Upper lobe of left lung (tissue), 6 donors: Measurements from ENCODE around the gene WRNIP1. TPM values are rescaled to one million over a fixed set of nuclear protein-coding genes. Genes with fewer than 3 reads are reported as not detected.
"Not testable (repeated sequence)": the region's sequence is repeated elsewhere in the genome, so short reads cannot be mapped to it uniquely, and the experiment has no call there.

Experiments
- ATAC-seq, 2 donors: fragments of 200-7000 bp; cut with Tn5 transposase; one replicate each; pipeline ENCODE4 v1.9.1; 2022; ENCODE audit warnings: mild to moderate bottlenecking in 2 of 2, moderate library complexity in 2 of 2; ENCODE audit not compliant: low FRiP score in 2 of 2
- DNase-seq, 2 donors: peaks; one replicate each; pipeline ENCODE4 v3.0.0-alpha.2; 2019 to 2020
- H3K27ac ChIP-seq, 4 donors: fragments of 200-600 bp; sonication (generic); one replicate each; pipeline ENCODE4 v1.5.1; 2016 to 2019
- H3K27me3 ChIP-seq, 4 donors: fragments of 200-600 bp; sonication (generic); one replicate each; pipeline ENCODE4 v1.5.1; 2017 to 2019
- H3K36me3 ChIP-seq, 4 donors: fragments of 200-600 bp; sonication (generic); one replicate each; pipeline ENCODE4 v1.5.1; 2016 to 2019
- H3K4me1 ChIP-seq, 4 donors: fragments of 200-600 bp; sonication (generic); one replicate each; pipeline ENCODE4 v1.5.1; 2018 to 2019
- H3K4me3 ChIP-seq, 4 donors: fragments of 200-600 bp; sonication (generic); one replicate each; pipeline ENCODE4 v1.5.1; 2017 to 2019; ENCODE audit warnings: mild to moderate bottlenecking in 2 of 4, moderate library complexity in 1 of 4
- H3K9me3 ChIP-seq, 4 donors: fragments of 200-600 bp; sonication (generic); one replicate each; pipeline ENCODE4 v1.5.1; 2018 to 2019
- EP300 ChIP-seq, 4 donors: sonication (generic); formaldehyde crosslinking; IDR thresholded peaks; one replicate each; pipeline ENCODE4 v1.5.1; 2017; ENCODE audit warnings: antibody characterized with exemption in 4 of 4, control low read depth in 2 of 4
- POLR2A ChIP-seq, 4 donors: fragments of 450-650 bp; IDR thresholded peaks; one replicate each; pipeline ENCODE4 v1.5.1; 2016 to 2017; ENCODE audit warnings: antibody characterized with exemption in 4 of 4, mild to moderate bottlenecking in 2 of 4
- POLR2AphosphoS5 ChIP-seq, 2 donors: sonication (generic); formaldehyde crosslinking; IDR thresholded peaks; one replicate each; pipeline ENCODE4 v1.5.1; 2017; ENCODE audit warnings: antibody characterized with exemption in 2 of 2
- WGBS, 2 donors: methylation state at CpG; one replicate each; pipeline ENCODE4 v1.1.5; 2017 to 2018; 5-methylcytosine and 5-hydroxymethylcytosine counted together
- total RNA-seq, 6 donors: library from RNA; depleted of rRNA in 4 of 6; stranded (reverse); fragments of >200 nt in 4 of 6; gene quantifications; one replicate each; pipeline versions ENCODE4 v1.1.0 to v1.2.1, GENCODE V29; 2016 to 2021
- TF ChIP-seq, protein P1 (sequence below), 6 experiments: fragments of 450-650 bp in 4 of 6; fragments of 200-600 bp in 2 of 6; sonication (generic) in 2 of 6; IDR thresholded peaks; one replicate each; pipeline ENCODE4 v1.5.1; 2016 to 2019; ENCODE audit warnings: antibody characterized with exemption in 6 of 6
- donor health status: DM: no; HTN: no; CAD: no; lungs with moderate emphysema.
- donor health status: DM: no; HTN: yes; CAD: no; lungs with severe emphysema.

The WRNIP1 gene
- total RNA-seq, 6 donors from 2014 or later = 38.7 to 101 (median 59.2) TPM

DNA sequence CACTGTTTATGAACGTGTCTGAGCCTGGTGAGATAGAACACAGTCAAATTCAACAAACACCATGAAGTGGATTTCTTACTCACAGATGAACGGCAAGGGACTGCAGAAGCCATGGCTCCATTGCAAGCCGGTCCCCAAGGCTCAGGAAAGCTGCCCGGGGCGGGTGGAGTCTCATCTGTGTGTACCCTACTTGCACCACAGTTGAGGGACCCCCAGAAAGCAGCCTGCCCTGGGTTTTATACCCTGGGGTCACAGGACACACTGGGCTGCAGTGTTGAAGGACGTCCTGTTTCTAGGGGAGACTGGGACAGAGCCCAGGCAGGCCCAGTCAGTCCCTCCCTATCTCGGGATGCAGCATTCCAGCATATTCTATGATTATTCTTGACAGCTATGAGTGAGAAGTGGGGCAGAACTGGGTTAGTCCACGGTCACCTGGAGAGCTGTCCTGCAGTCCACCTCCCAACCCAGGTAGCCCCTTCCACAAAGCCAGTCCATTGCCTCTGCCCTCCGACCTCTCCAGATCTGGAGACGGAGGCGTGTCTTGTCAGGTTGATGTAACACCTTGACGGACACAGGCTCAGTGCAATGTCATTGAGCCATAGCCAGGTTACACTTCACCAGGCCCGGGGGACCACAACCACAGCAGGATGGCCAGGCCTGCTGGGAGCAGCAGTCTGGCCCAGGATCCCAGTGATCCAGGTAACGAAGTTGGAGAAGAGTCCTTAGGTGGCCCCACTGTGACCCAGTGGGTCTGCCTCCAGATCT lies 35.5 kb downstream of the WRNIP1 start:
- no peak for ATAC-seq
- Histone ChIP-seq H3K4me1 (peaks cover 13 to 47% (median 27%) of the 10 kb centered on the region in 4 donors), H3K27me3 (no peaks in the 10 kb centered on the region), H3K9me3 (no peaks in the 10 kb centered on the region), H3K4me3 (no peak overlapping the region), H3K36me3 (no peaks in the 10 kb centered on the region), H3K27ac (no peak overlapping the region)
- WGBS, 2 donors = 84 to 92% methylated on average over 5 to 14 of the region's 14 CpGs
- no peak for TF ChIP-seq POLR2A (IDR thresholded peaks at IDR 0.05)
- TF ChIP-seq EP300 (IDR thresholded peaks at IDR 0.05) = no peak
- TF ChIP-seq POLR2AphosphoS5 (IDR thresholded peaks at IDR 0.05) = no peak
- TF ChIP-seq, protein P1, sequence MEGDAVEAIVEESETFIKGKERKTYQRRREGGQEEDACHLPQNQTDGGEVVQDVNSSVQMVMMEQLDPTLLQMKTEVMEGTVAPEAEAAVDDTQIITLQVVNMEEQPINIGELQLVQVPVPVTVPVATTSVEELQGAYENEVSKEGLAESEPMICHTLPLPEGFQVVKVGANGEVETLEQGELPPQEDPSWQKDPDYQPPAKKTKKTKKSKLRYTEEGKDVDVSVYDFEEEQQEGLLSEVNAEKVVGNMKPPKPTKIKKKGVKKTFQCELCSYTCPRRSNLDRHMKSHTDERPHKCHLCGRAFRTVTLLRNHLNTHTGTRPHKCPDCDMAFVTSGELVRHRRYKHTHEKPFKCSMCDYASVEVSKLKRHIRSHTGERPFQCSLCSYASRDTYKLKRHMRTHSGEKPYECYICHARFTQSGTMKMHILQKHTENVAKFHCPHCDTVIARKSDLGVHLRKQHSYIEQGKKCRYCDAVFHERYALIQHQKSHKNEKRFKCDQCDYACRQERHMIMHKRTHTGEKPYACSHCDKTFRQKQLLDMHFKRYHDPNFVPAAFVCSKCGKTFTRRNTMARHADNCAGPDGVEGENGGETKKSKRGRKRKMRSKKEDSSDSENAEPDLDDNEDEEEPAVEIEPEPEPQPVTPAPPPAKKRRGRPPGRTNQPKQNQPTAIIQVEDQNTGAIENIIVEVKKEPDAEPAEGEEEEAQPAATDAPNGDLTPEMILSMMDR (IDR thresholded peaks at IDR 0.05) = no peak
- no peak for DNase-seq

DNA sequence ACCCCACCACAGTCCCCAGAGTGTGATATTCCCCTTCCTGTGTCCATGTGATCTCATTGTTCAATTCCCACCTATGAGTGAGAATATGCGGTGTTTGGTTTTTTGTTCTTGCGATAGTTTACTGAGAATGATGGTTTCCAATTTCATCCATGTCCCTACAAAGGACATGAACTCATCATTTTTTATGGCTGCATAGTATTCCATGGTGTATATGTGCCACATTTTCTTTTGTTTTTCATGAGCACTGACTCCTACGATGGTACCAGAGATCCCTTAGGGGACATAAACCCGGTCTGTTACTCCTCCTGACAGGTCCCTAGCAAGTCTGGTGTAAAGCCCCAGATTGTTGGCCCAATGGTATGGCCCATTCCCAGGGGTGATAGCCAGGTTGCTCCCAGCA lies 36.5 kb downstream of the WRNIP1 start:
- 89 to 100% methylated on average over 2 of the region's 4 CpGs for WGBS, 2 donors
- not testable (repeated sequence) for H3K36me3 ChIP-seq, H3K4me3 ChIP-seq, H3K27ac ChIP-seq, H3K9me3 ChIP-seq, ATAC-seq, H3K27me3 ChIP-seq, DNase-seq
- peaks cover 13 to 47% (median 30%) of the 10 kb centered on the region in 4 donors for H3K4me1 ChIP-seq

DNA sequence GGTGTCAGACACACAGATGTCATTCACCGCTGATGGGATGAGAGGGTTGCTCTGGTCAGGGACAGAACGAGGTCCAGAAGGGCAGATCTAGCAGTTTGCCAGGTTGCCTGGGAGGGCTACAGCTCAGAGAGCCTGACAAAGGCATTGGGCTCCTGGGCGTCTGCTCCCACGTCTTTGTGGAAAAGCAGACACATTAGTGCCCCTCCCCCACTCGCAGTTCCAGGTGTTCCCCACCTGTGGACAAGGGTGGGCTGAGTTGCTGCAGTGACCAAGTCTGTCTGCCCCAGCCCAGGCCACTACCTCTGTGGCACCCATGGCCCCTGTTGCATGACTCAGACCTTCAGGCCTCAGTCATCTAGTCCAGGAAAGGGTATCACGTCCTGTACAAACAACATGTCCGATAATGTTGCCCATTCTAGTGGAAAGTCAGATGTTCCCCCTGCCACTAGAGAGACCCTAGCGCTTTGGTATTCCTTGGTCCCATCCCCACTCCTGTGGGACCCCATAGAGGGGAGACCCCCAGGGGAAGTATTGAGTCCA lies 37.4 kb downstream of the WRNIP1 start:
- Histone ChIP-seq H3K36me3 (no peaks in the 10 kb centered on the region), H3K27me3 (no peaks in the 10 kb centered on the region), H3K4me1 (peaks cover 6 to 42% (median 25%) of the 10 kb centered on the region in 4 donors), H3K27ac (no peak overlapping the region), H3K9me3 (no peaks in the 10 kb centered on the region), H3K4me3 (no peak overlapping the region)
- DNase-seq (no peak), ATAC-seq (no peak)
- no peak for TF ChIP-seq POLR2AphosphoS5 (IDR thresholded peaks at IDR 0.05)
- no peak for TF ChIP-seq EP300 (IDR thresholded peaks at IDR 0.05)
- TF ChIP-seq, protein P1 (IDR thresholded peaks at IDR 0.05) = no peak
- TF ChIP-seq POLR2A (IDR thresholded peaks at IDR 0.05) = no peak
- 93 to 95% methylated on average over 7 to 8 of the region's 8 CpGs for WGBS, 2 donors

DNA sequence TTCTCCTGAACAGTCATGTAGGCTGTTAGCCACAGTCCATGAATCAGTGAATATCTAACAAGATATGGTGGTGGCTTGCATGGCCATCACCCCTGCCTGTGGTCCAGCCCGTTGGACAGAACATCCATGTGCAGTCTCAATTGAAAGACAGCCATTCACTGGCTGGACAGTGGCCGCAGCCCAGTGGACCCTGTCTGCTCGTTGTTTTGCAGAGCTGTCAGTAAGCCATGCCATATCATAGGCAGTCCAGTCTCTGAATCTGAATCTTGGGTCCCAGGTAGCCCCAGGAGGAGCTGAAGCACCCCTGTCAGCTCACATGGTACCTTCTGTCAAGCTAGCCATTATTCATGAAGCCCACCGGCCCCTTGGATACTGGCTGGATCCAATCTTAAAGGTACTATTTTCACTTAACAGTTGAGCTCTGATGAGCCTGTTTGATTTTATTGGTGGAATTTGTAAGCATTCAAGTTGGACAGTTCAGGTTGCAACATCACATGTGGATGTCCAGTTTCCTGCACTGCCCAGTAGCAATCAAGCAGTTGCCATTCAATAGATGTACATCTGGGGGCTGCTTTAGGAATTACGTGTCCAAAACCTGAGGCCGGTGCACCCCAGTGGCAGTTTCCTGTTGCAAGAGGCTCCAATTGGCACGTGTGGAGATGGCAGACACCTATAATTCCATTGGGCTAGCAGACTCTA lies 38.7 kb downstream of the WRNIP1 start:
- Histone ChIP-seq H3K27me3 (no peaks in the 10 kb centered on the region), H3K4me3 (no peak overlapping the region), H3K27ac (no peak overlapping the region), H3K36me3 (no peaks in the 10 kb centered on the region), H3K4me1 (peaks cover 9 to 40% (median 24%) of the 10 kb centered on the region in 4 donors), H3K9me3 (no peaks in the 10 kb centered on the region)
- ATAC-seq = no peak
- WGBS, 2 donors = 70 to 77% methylated on average over 4 to 7 of the region's 7 CpGs
- no peak for TF ChIP-seq EP300 (IDR thresholded peaks at IDR 0.05)
- no peak for TF ChIP-seq POLR2A (IDR thresholded peaks at IDR 0.05)
- TF ChIP-seq, protein P1 (IDR thresholded peaks at IDR 0.05) = no peak
- no peak for DNase-seq

DNA sequence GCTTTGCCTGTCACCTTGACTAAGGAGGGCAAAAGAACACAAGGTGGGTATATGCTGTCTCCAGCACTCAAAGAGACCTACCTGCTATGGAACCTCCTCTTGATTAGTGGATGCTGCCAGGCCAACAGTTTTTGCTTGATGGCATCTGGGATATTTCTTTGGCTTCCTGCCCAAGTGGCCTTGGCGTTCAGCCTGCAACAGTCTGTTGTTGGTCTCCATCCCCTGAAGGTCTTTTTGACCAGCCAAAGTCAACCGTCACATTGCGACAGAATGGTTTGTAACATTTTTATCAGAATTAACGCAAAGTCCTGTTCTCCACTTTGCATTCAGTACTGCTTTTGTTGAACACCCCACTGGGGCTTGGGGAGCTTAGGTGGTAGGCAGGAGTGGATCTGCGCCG lies 39.3 kb downstream of the WRNIP1 start:
- no peak overlapping the region for H3K27ac ChIP-seq
- no peaks in the 10 kb centered on the region for H3K36me3 ChIP-seq
- ATAC-seq (no peak), DNase-seq (no peak)
- TF ChIP-seq, protein P1 (IDR thresholded peaks at IDR 0.05) = no peak
- TF ChIP-seq EP300 (IDR thresholded peaks at IDR 0.05) = no peak
- no peak for TF ChIP-seq POLR2A (IDR thresholded peaks at IDR 0.05)
- TF ChIP-seq POLR2AphosphoS5 (IDR thresholded peaks at IDR 0.05) = no peak
- H3K27me3 ChIP-seq = no peaks in the 10 kb centered on the region
- peaks cover 12 to 44% (median 24%) of the 10 kb centered on the region in 4 donors for H3K4me1 ChIP-seq
- WGBS, 2 donors = 62 to 72% methylated on average over 6 of the region's 6 CpGs
- no peaks in the 10 kb centered on the region for H3K9me3 ChIP-seq
- no peak overlapping the region for H3K4me3 ChIP-seq
